H1 (cell line): ENCODE data around the gene ABL2.

ENCODE experiments used
- CBX8 ChIP-seq: fragments of 300-800, 300-1000 bp; sonication (generic); IDR thresholded peaks from 2 replicates; pipeline ENCODE4 v1.7.1; 2016; ENCODE audit warnings: low read depth, low read length, borderline replicate concordance
- CREB1 ChIP-seq: IDR thresholded peaks from 2 replicates; pipeline ENCODE4 v1.6.1; 2012; ENCODE audit warnings: inconsistent platforms
- KDM5A ChIP-seq: fragments of 200-600 bp; IDR thresholded peaks from 2 replicates; pipeline ENCODE4 v1.7.1; 2012; ENCODE audit warnings: mild to moderate bottlenecking, low read length, inconsistent platforms, mixed read lengths
- TAF1 ChIP-seq: IDR thresholded peaks from 2 replicates; pipeline ENCODE4 v1.6.1; 2011; ENCODE audit warnings: mild to moderate bottlenecking, low read depth, low read length
- TF ChIP-seq, protein P1 (sequence below), 3 experiments: IDR thresholded peaks; 1 replicate in 2 of 3; 2 replicates in 1 of 3; pipeline versions ENCODE4 v1.5.1 to v1.6.1; 2011; ENCODE audit warnings: low read length in 3 of 3, mild to moderate bottlenecking in 3 of 3, inconsistent platforms in 2 of 3, low read depth in 1 of 3, moderate library complexity in 1 of 3; ENCODE audit not compliant: insufficient read depth in 1 of 3; ENCODE audit errors: control extremely low read depth in 1 of 3

DNA sequence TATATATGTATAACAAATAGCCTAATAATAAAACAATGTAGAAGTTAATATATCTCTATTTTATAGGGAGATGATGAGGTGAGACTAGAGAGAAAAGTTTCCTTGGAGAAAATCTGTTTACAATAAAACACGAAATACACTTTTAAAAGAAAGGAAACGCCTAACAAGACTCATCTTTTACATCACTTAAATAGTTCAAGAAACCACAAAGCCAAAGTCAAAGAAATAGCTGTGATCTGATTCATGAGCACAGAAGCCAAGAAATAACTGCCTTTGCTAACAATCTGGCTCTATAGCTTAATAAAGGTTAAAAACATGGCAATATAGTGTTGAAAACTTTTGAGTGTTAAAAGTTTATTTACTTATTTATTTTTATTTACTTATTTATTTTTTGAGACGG lies 86.2 kb downstream of the ABL2 start:
- TF ChIP-seq, protein P1, sequence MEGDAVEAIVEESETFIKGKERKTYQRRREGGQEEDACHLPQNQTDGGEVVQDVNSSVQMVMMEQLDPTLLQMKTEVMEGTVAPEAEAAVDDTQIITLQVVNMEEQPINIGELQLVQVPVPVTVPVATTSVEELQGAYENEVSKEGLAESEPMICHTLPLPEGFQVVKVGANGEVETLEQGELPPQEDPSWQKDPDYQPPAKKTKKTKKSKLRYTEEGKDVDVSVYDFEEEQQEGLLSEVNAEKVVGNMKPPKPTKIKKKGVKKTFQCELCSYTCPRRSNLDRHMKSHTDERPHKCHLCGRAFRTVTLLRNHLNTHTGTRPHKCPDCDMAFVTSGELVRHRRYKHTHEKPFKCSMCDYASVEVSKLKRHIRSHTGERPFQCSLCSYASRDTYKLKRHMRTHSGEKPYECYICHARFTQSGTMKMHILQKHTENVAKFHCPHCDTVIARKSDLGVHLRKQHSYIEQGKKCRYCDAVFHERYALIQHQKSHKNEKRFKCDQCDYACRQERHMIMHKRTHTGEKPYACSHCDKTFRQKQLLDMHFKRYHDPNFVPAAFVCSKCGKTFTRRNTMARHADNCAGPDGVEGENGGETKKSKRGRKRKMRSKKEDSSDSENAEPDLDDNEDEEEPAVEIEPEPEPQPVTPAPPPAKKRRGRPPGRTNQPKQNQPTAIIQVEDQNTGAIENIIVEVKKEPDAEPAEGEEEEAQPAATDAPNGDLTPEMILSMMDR (IDR thresholded peaks at IDR 0.05; ENCODE audit: control extremely low read depth in 1 of 3, insufficient read depth in 1 of 3, low read depth in 1 of 3, low read length in 3 of 3), result no peak
- TF ChIP-seq TAF1 (no peak), CREB1 (no peak), CBX8 (no peak), KDM5A (no peak)
